ENCODE results near the gene HIRIP3. TPM values are rescaled to one million over a fixed set of nuclear protein-coding genes. Genes with fewer than 3 reads are reported as not detected.

The HIRIP3 gene
- total RNA-seq, 1 experiment from 2014 or later = 18.9 TPM

- ChIA-PET CTCF (interaction anchor here (0.5 to 1.6 kb wide), 25 partner anchors 9 to 367 kb away, joined by 3 to 23 read pairs (median 4); partner anchors contain the start of genes ASPHD1, DOC2A, KCTD13 and PAGR1), POLR2A (interaction anchor here (1.3 kb wide), 1 partner anchor 31 kb away, joined by 3 read pairs; the partner anchor contains the start of gene TLCD3B)
- Mint-ChIP-seq H3K27ac (no peak overlapping the region; the same call in 1 of the 2 replicates), H3K9me3 (no peaks in the 10 kb centered on the region), H3K4me1 (peaks cover 17% of the 10 kb centered on the region), H3K4me3 (peak overlapping the region; percentile 24; the same call in 1 of the 2 replicates), H3K36me3 (peaks cover 18% of the 10 kb centered on the region), H3K27me3 (ENCODE audit: low read depth) (no peaks in the 10 kb centered on the region)
- TF ChIP-seq ZNF138 (CRISPR knock-in tag; conservative IDR thresholded peaks at IDR 0.05) = no peak
- 0 out of 2 replicates have a peak, but pooled peaks have one; percentile 33 for TF ChIP-seq CTCF (IDR thresholded peaks at IDR 0.05)
- 0 out of 2 replicates have a peak, but pooled peaks have one; percentile 38 for TF ChIP-seq HMGXB4 (CRISPR knock-in tag; IDR thresholded peaks at IDR 0.05)
- peak; percentile 77 for DNase-seq (ENCODE audit: low spot score)
- peak; percentile 31 for ATAC-seq
These were observed 5.6 kb upstream of the HIRIP3 start for GRCh38 chr16:30000735-30001631.

- Mint-ChIP-seq H3K36me3 (peaks cover 18% of the 10 kb centered on the region), H3K27ac (peak overlapping the region; percentile 73; the same call in 1 of the 2 replicates), H3K4me1 (peaks cover 21% of the 10 kb centered on the region), H3K27me3 (ENCODE audit: low read depth) (no peaks in the 10 kb centered on the region), H3K9me3 (no peaks in the 10 kb centered on the region), H3K4me3 (no peak overlapping the region)
- ChIA-PET CTCF (interaction anchor here (0.6 to 1.6 kb wide), 2 partner anchors 93 to 112 kb away, joined by 3 to 4 read pairs; no protein-coding TSS in a partner anchor), POLR2A (no interaction called here)
- ATAC-seq (no peak), DNase-seq (ENCODE audit: low spot score) (no peak)
- TF ChIP-seq E2F1 (CRISPR knock-in tag; IDR thresholded peaks at IDR 0.05) = no peak
- TF ChIP-seq JUN (CRISPR knock-in tag; IDR thresholded peaks at IDR 0.05) = no peak
- TF ChIP-seq NR2C2 (CRISPR knock-in tag; IDR thresholded peaks at IDR 0.05) = no peak
- no peak for TF ChIP-seq ATF3 (CRISPR knock-in tag; conservative IDR thresholded peaks at IDR 0.05)
- TF ChIP-seq ZNF423 (CRISPR knock-in tag; IDR thresholded peaks at IDR 0.05) = no peak
- no peak for TF ChIP-seq ATF1 (CRISPR knock-in tag; IDR thresholded peaks at IDR 0.05)
- TF ChIP-seq ZNF671 (CRISPR knock-in tag; IDR thresholded peaks at IDR 0.05) = no peak
- TF ChIP-seq TP53 (CRISPR knock-in tag; IDR thresholded peaks at IDR 0.05) = no peak
- no peak for TF ChIP-seq AFF4 (CRISPR knock-in tag; IDR thresholded peaks at IDR 0.05; ENCODE audit: borderline replicate concordance)
- TF ChIP-seq ZNF425 (CRISPR knock-in tag; conservative IDR thresholded peaks at IDR 0.05) = no peak
- TF ChIP-seq KAT7 (CRISPR knock-in tag; IDR thresholded peaks at IDR 0.05; ENCODE audit: borderline replicate concordance) = no peak
- TF ChIP-seq OVOL2 (CRISPR knock-in tag; IDR thresholded peaks at IDR 0.05; ENCODE audit: borderline replicate concordance) = no peak
- TF ChIP-seq ZSCAN18 (CRISPR knock-in tag; IDR thresholded peaks at IDR 0.05) = no peak
- TF ChIP-seq IRF1 (CRISPR knock-in tag; IDR thresholded peaks at IDR 0.05) = no peak
- no peak for TF ChIP-seq PRRX2 (CRISPR knock-in tag; IDR thresholded peaks at IDR 0.05)
These were observed 4.2 kb upstream of the HIRIP3 start for GRCh38 chr16:29999605-30000004.

Measured in WTC11 (cell line).